Mesenchymal stem cell (in vitro differentiated cells and primary cell): ENCODE results near the gene MYH7B.

Experiments used
- DNase-seq: peaks from one replicate; pipeline ENCODE4 v3.0.0-alpha.2; 2013
- H2AFZ ChIP-seq: one replicate; pipeline ENCODE4 v1.6.1; 2013; ENCODE audit warnings: low read depth, mild to moderate bottlenecking, control low read depth, inconsistent platforms, low read length, moderate library complexity
- H2AK5ac ChIP-seq: 2 replicates; pipeline ENCODE4 v1.6.1; 2013; ENCODE audit warnings: low read length, moderate library complexity, mild to moderate bottlenecking, inconsistent platforms; ENCODE audit not compliant: severe bottlenecking
- H2BK120ac ChIP-seq: one replicate; pipeline ENCODE4 v1.6.1; 2013; ENCODE audit warnings: low read depth, mild to moderate bottlenecking, inconsistent platforms, low read length, moderate library complexity
- H2BK12ac ChIP-seq, 2 experiments: one replicate each; pipeline ENCODE4 v1.6.1; 2013; ENCODE audit warnings: inconsistent platforms in 2 of 2, low read length in 2 of 2, mild to moderate bottlenecking in 2 of 2, moderate library complexity in 2 of 2, control low read depth in 1 of 2
- H2BK15ac ChIP-seq: one replicate; pipeline ENCODE4 v1.6.1; 2013; ENCODE audit warnings: mild to moderate bottlenecking, low read depth, inconsistent platforms; ENCODE audit not compliant: poor library complexity, severe bottlenecking
- H2BK5ac ChIP-seq: 2 replicates; pipeline ENCODE4 v1.6.1; 2013; ENCODE audit warnings: low read depth, mild to moderate bottlenecking, low read length, control low read depth, inconsistent platforms; ENCODE audit not compliant: poor library complexity, severe bottlenecking
- H3K14ac ChIP-seq, 2 experiments: one replicate each; pipeline ENCODE4 v1.6.1; 2013; ENCODE audit warnings: inconsistent platforms in 2 of 2, low read length in 2 of 2, control low read depth in 1 of 2, mild to moderate bottlenecking in 1 of 2, moderate library complexity in 1 of 2
- H3K18ac ChIP-seq, 2 experiments: one replicate each; pipeline ENCODE4 v1.6.1; 2013; ENCODE audit warnings: inconsistent platforms in 2 of 2, low read length in 2 of 2, control low read depth in 1 of 2, low read depth in 1 of 2, mild to moderate bottlenecking in 1 of 2
- H3K23ac ChIP-seq, 2 experiments: one replicate each; pipeline ENCODE4 v1.6.1; 2013; ENCODE audit warnings: inconsistent platforms in 2 of 2, low read length in 2 of 2, mild to moderate bottlenecking in 2 of 2, moderate library complexity in 2 of 2, control low read depth in 1 of 2
- H3K27ac ChIP-seq: 2 replicates; pipeline ENCODE4 v1.5.1; 2013; ENCODE audit warnings: mild to moderate bottlenecking, moderate library complexity, low read length, control low read depth, inconsistent platforms; ENCODE audit not compliant: poor library complexity, severe bottlenecking
- H3K27me3 ChIP-seq, 2 experiments: 2 replicates each; pipeline versions ENCODE4 v1.6.1 to v1.7.0; 2013; ENCODE audit warnings: low read length in 2 of 2, mild to moderate bottlenecking in 2 of 2, moderate library complexity in 2 of 2, control low read depth in 1 of 2, inconsistent platforms in 1 of 2; ENCODE audit not compliant: control insufficient read depth in 1 of 2, insufficient read depth in 1 of 2
- H3K36me3 ChIP-seq, 2 experiments: 2 replicates each; pipeline versions ENCODE4 v1.6.1 to v1.7.0; 2013; ENCODE audit warnings: low read length in 2 of 2, control low read depth in 1 of 2, inconsistent platforms in 1 of 2, low read depth in 1 of 2, mild to moderate bottlenecking in 1 of 2; ENCODE audit not compliant: insufficient read depth in 2 of 2, control insufficient read depth in 1 of 2
- H3K4ac ChIP-seq, 2 experiments: one replicate each; pipeline ENCODE4 v1.6.1; 2013; ENCODE audit warnings: inconsistent platforms in 2 of 2, low read length in 2 of 2, mild to moderate bottlenecking in 2 of 2, moderate library complexity in 2 of 2, control low read depth in 1 of 2, low read depth in 1 of 2
- H3K4me1 ChIP-seq: 2 replicates; pipeline ENCODE4 v1.6.1; 2013; ENCODE audit warnings: low read depth, low read length, control low read depth; ENCODE audit not compliant: control insufficient read depth, insufficient read depth
- H3K4me2 ChIP-seq: 2 replicates; pipeline ENCODE4 v1.6.1; 2013; ENCODE audit warnings: low read length, mild to moderate bottlenecking, inconsistent platforms; ENCODE audit not compliant: poor library complexity, severe bottlenecking
- H3K4me3 ChIP-seq, 2 experiments: 2 replicates each; pipeline versions ENCODE4 v1.5.1 to v1.7.0; 2013; ENCODE audit warnings: low read length in 2 of 2, mild to moderate bottlenecking in 2 of 2, control low read depth in 1 of 2, low read depth in 1 of 2; ENCODE audit not compliant: insufficient read depth in 1 of 2
- H3K79me1 ChIP-seq: replicated peaks from 2 replicates; pipeline ENCODE4 v1.6.1; 2013; ENCODE audit warnings: mild to moderate bottlenecking, control low read depth, low read length, inconsistent platforms; ENCODE audit not compliant: poor library complexity, severe bottlenecking
- H3K9ac ChIP-seq: 2 replicates; pipeline ENCODE4 v1.7.0; 2013; ENCODE audit warnings: mild to moderate bottlenecking, low read length, moderate library complexity
- H3K9me3 ChIP-seq: 2 replicates; pipeline ENCODE4 v1.7.0; 2013; ENCODE audit warnings: mild to moderate bottlenecking, low read length; ENCODE audit not compliant: control insufficient read depth
- H4K8ac ChIP-seq: one replicate; pipeline ENCODE4 v1.6.1; 2013; ENCODE audit warnings: inconsistent platforms, mild to moderate bottlenecking, low read length, moderate library complexity
- H4K91ac ChIP-seq: one replicate; pipeline ENCODE4 v1.6.1; 2013; ENCODE audit warnings: mild to moderate bottlenecking, low read length, inconsistent platforms
- WGBS: methylation state at CpG from one replicate; pipeline ENCODE4 v1.1.7; 2013; ENCODE audit warnings: mixed read lengths; 5-methylcytosine and 5-hydroxymethylcytosine counted together

MYH7B gene

DNA sequence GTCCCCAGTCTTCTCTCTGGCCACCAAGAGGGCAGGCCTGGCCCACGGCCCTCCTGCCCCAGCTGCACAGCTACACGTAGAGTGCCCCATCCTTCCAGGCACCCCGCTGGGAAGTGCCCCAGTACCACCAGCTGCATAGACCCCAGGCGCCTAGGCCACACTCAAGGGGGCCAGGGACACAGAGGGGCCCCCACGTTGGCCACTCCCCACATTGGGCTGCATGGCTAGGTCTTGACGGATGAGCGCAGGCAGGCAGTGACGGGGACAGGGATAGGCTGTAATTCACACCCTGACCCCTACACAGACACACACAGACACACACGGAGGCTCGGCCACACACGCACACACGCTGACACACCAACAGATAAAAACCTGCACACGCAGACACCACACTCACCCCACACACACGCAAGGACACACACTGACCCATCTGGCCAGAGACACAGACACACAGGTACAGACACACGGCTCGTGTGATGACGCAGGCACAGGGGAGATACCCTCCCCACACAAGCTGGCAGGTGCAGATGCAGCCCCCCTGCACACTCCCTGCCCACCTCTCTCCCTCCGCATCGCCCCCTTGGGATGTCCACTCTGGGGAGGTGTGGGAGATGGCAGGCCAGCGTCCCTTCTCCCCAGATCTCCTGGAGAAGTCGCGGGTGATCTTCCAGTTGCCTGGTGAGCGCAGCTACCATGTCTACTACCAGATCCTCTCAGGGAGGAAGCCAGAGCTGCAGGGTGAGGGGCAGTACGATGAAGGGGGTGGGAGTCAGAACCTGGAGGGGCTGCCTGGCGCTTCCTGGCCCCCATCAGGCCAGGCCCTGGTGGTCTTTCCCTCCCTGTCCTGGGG lies 30.0 kb downstream of the MYH7B start:
- no peak overlapping the region for H2AK5ac ChIP-seq
- WGBS = 88% methylated on average over 25 of the region's 25 CpGs
- no peak overlapping the region for H3K4me2 ChIP-seq
- peaks cover 0 to 3% of the 10 kb centered on the region in 2 experiments for H3K36me3 ChIP-seq
- no peak overlapping the region for H3K4ac ChIP-seq
- peak overlapping the region; percentile 27 for H4K91ac ChIP-seq
- peaks cover 11% of the 10 kb centered on the region for H3K4me1 ChIP-seq
- H2BK120ac ChIP-seq = no peak overlapping the region
- no peak overlapping the region for H2BK5ac ChIP-seq
- H3K4me3 ChIP-seq = no peak overlapping the region
- no peak overlapping the region for H4K8ac ChIP-seq
- H3K79me1 ChIP-seq = no peaks in the 10 kb centered on the region
- H3K9ac ChIP-seq = no peak overlapping the region
- peak overlapping the region in 1 of 2 experiments; percentile 36 for H3K14ac ChIP-seq
- H3K23ac ChIP-seq = no peak overlapping the region
- H2BK12ac ChIP-seq = no peak overlapping the region
- no peak overlapping the region for H3K18ac ChIP-seq
- DNase-seq = no peak
- H3K27ac ChIP-seq = no peak overlapping the region
- H2AFZ ChIP-seq = no peak overlapping the region
- H3K9me3 ChIP-seq = no peaks in the 10 kb centered on the region
- no peak overlapping the region for H2BK15ac ChIP-seq
- H3K27me3 ChIP-seq = peaks cover 31 to 56% of the 10 kb centered on the region in 2 experiments

DNA sequence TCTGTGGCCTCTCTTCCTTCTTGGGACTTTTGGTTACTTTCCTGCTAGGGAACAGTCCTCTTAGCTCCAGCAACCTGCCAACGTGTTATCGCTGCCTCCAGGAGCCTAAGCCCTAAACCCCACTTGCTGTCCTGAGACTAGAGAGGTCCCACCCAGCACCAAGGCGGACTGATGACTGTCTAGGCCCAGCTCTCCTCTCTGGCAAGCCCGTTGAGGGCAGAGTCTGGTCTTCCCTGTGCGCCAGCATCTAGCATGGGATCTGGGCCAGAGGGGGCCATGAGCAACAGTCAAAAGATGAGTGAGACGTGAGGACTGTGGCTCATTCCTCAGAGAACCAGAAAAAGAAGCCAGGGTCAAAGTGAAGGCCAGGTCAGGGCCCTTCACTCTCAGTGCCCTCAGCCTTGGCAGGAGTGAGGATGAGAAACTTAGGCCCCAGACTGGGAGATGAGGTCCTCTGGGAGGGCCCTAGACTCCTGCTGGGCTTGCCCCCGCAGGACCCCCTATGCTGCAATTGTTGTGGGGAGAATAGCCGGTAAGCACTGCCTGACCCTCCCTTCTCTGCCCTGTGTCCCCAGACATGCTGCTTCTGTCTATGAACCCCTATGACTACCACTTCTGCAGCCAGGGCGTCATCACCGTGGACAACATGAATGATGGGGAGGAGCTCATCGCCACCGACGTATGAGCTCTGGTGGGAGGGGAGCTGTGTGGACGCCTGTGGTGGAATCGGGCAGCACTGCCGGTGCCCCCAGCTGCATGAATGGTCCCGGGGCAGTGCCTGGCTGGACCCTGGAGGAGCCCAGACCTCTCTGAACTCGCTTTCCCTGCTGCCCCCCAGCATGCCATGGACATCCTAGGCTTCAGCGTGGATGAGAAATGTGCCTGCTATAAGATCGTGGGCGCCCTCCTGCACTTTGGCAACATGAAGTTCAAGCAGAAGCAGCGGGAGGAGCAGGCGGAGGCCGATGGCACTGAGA lies 30.9 kb downstream of the MYH7B start:
- WGBS = 86% methylated on average over 23 of the region's 24 CpGs
- H2AK5ac ChIP-seq = no peak overlapping the region
- H2BK15ac ChIP-seq = no peak overlapping the region
- H3K79me1 ChIP-seq = no peaks in the 10 kb centered on the region
- H3K36me3 ChIP-seq = peaks cover 3 to 4% of the 10 kb centered on the region in 2 experiments
- no peak for DNase-seq
- H3K4me3 ChIP-seq = no peak overlapping the region
- H3K9ac ChIP-seq = no peak overlapping the region
- H2BK12ac ChIP-seq = no peak overlapping the region
- H3K14ac ChIP-seq = no peak overlapping the region
- H3K4me1 ChIP-seq = peaks cover 6% of the 10 kb centered on the region
- no peak overlapping the region for H3K4ac ChIP-seq
- H2BK5ac ChIP-seq = no peak overlapping the region
- H3K9me3 ChIP-seq = no peaks in the 10 kb centered on the region
- no peak overlapping the region for H2AFZ ChIP-seq
- H4K91ac ChIP-seq = no peak overlapping the region
- peaks cover 31 to 56% of the 10 kb centered on the region in 2 experiments for H3K27me3 ChIP-seq
- H3K4me2 ChIP-seq = no peak overlapping the region
- no peak overlapping the region for H3K27ac ChIP-seq
- no peak overlapping the region for H3K23ac ChIP-seq
- no peak overlapping the region for H3K18ac ChIP-seq
- no peak overlapping the region for H4K8ac ChIP-seq
- H2BK120ac ChIP-seq = no peak overlapping the region

DNA sequence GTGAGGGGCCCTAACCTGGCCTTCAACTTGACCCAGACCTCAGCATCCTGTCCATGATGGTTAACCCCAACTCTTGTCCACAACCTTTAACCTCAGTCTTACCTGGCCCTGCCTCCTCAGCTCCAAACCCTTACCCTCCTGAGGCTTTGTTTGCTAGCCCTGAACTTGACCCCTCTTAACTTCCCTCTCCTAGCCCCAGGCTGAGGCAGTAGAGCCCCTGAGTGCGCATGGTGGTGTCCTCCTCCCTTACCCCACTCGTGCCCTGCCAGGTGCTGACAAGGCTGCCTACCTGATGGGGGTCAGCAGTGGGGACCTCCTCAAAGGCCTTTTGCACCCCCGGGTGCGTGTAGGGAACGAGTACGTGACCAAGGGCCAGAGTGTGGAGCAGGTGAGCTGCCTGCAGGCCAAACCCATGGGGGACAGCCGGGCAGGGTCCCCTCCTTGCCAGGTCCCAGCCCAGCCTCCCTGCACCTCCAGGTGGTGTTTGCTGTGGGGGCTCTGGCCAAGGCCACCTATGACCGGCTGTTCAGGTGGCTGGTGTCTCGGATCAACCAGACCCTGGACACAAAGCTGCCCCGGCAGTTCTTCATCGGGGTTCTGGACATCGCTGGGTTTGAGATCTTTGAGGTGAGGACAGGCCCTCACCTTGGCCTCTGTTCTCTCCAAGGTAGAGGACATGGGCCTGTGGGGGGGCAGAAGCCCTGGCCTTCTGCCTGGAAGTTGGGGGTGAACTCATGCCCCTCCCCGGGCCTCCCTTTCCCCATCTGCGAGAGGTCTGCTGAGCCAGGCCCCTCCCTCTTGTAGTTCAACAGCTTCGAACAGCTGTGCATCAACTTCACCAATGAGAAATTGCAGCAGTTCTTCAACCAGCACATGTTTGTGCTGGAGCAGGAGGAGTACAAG lies 31.9 kb downstream of the MYH7B start:
- Histone ChIP-seq H3K4me2 (no peak overlapping the region), H3K18ac (no peak overlapping the region), H3K27ac (no peak overlapping the region), H3K79me1 (no peaks in the 10 kb centered on the region), H3K9ac (no peak overlapping the region), H3K9me3 (no peaks in the 10 kb centered on the region), H2AFZ (no peak overlapping the region), H3K27me3 (peaks cover 31 to 55% of the 10 kb centered on the region in 2 experiments), H3K4me1 (peaks cover 6% of the 10 kb centered on the region), H3K4ac (no peak overlapping the region), H4K91ac (peak overlapping the region; percentile 34), H2AK5ac (no peak overlapping the region), H2BK12ac (no peak overlapping the region), H2BK15ac (no peak overlapping the region), H4K8ac (no peak overlapping the region), H2BK5ac (no peak overlapping the region), H3K23ac (no peak overlapping the region), H3K14ac (no peak overlapping the region), H3K36me3 (peaks cover 4 to 5% of the 10 kb centered on the region in 2 experiments), H2BK120ac (no peak overlapping the region), H3K4me3 (no peak overlapping the region)
- no peak for DNase-seq
- 85% methylated on average over 15 of the region's 15 CpGs for WGBS
